HepG2 (cell line): Measurements from ENCODE around the gene NRGN.

Experiments used
- AGO2 ChIP-seq: fragments of 200-400 bp; formaldehyde crosslinking; optimal IDR thresholded peaks from 2 replicates; pipeline ENCODE3; 2017; ENCODE audit warnings: mild to moderate bottlenecking, low read depth, low read length, moderate library complexity
- ARHGAP35 ChIP-seq: sonication (generic); formaldehyde crosslinking; IDR thresholded peaks from 2 replicates; pipeline ENCODE4 v1.9.0; 2022; ENCODE audit warnings: mild to moderate bottlenecking, inconsistent platforms, moderate library complexity, missing genetic modification reagents, borderline replicate concordance
- CEBPG ChIP-seq: IDR thresholded peaks from 2 replicates; pipeline ENCODE4 v1.6.1; 2016
- CTCF ChIP-seq: sonication (generic); formaldehyde crosslinking; IDR thresholded peaks from 2 replicates; pipeline ENCODE4 v1.5.0; 2020; ENCODE audit warnings: mild to moderate bottlenecking, missing genetic modification reagents, moderate library complexity
- DZIP1 ChIP-seq: sonication (generic); formaldehyde crosslinking; IDR thresholded peaks from 2 replicates; pipeline ENCODE4 v1.5.0; 2020; ENCODE audit warnings: mild to moderate bottlenecking, missing genetic modification reagents
- MYC ChIP-seq: sonication (generic); formaldehyde crosslinking; IDR thresholded peaks from 2 replicates; pipeline ENCODE4 v1.9.0; 2021; ENCODE audit warnings: missing genetic modification reagents, borderline replicate concordance
- NFE2 ChIP-seq: sonication (generic); formaldehyde crosslinking; IDR thresholded peaks from 2 replicates; pipeline ENCODE4 v1.4.0; 2020; ENCODE audit warnings: missing genetic modification reagents
- POLR2A ChIP-seq, 2 experiments: IDR thresholded peaks; 2 replicates each; pipeline ENCODE4 v1.6.1; 2011; ENCODE audit warnings: low read depth in 2 of 2, low read length in 2 of 2, mild to moderate bottlenecking in 1 of 2, moderate library complexity in 1 of 2; ENCODE audit not compliant: insufficient read depth in 1 of 2
- YY1 ChIP-seq: IDR thresholded peaks from 2 replicates; pipeline ENCODE4 v1.6.1; 2011; ENCODE audit warnings: low read length, low read depth, moderate library complexity, mild to moderate bottlenecking; ENCODE audit not compliant: insufficient read depth, insufficient replicate concordance
- ZBTB33 ChIP-seq: sonication (generic); formaldehyde crosslinking; IDR thresholded peaks from 2 replicates; pipeline ENCODE4 v1.4.0; 2020; ENCODE audit warnings: missing genetic modification reagents
- ZKSCAN5 ChIP-seq: sonication (generic); formaldehyde crosslinking; IDR thresholded peaks from 2 replicates; pipeline ENCODE4 v1.5.1; 2020; ENCODE audit warnings: mild to moderate bottlenecking, missing genetic modification reagents
- ZNF770 ChIP-seq: sonication (generic); formaldehyde crosslinking; IDR thresholded peaks from 2 replicates; pipeline ENCODE4 v1.5.0; 2020; ENCODE audit warnings: mild to moderate bottlenecking, missing genetic modification reagents

GRCh38 chr11:124756753-124757227 lies 17.0 kb downstream of the NRGN start:
- TF ChIP-seq CTCF (CRISPR knock-in tag) (no peak), AGO2 (no peak), ZNF770 (no peak), NFE2 (no peak), POLR2A (IDR thresholded peaks at IDR 0.05; ENCODE audit: insufficient read depth in 1 of 2, low read depth in 2 of 2, low read length in 2 of 2) (no peak), ZKSCAN5 (no peak), ARHGAP35 (CRISPR knock-in tag) (no peak), MYC (no peak), DZIP1 (CRISPR knock-in tag) (no peak), ZBTB33 (CRISPR knock-in tag) (no peak), YY1 (no peak), CEBPG (CRISPR knock-in tag) (no peak)
